ENCODE data around the gene DAPK1. TPM values are rescaled to one million over a fixed set of nuclear protein-coding genes. Genes with fewer than 3 reads are reported as not detected.
A peak's percentile ranks its signal among the peaks of the same experiment; 100 is the strongest.
"Not testable (repeated sequence)": the region's sequence is repeated elsewhere in the genome, so short reads cannot be mapped to it uniquely, and the experiment has no call there.

The DAPK1 gene
- total RNA-seq, 1 experiment from 2014 or later: 19.7 TPM

DNA sequence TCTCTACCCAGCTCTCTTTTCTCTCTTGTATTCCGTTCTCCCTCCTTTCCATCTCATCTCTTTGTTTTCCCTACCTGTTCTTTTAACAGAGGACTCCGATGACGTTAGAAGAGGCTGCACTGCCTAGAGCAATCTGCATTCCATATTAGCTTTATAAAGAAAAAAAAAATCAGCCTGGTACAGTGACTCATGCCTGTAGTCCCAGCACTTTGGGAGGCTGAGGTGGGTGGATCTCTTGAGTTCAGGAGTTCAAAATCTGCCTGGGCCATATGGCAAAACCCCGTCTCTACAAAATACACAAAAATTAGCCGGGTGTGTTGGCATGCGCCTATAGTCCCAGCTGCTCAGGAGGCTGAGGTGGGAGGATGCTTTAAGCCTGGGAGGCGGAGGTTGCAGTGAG is 49.0 kb downstream of the DAPK1 start:
- Mint-ChIP-seq H3K4me3 (ENCODE audit: unreplicated experiment) (no peak overlapping the region), H3K9me3 (ENCODE audit: unreplicated experiment) (peaks cover 6% of the 10 kb centered on the region), H3K27me3 (ENCODE audit: insufficient read depth, unreplicated experiment) (no peaks in the 10 kb centered on the region), H3K4me1 (ENCODE audit: insufficient read depth, unreplicated experiment) (peaks cover 32% of the 10 kb centered on the region), H3K27ac (ENCODE audit: low read depth, unreplicated experiment) (peak overlapping the region; percentile 52), H3K36me3 (ENCODE audit: insufficient read depth, unreplicated experiment) (no peaks in the 10 kb centered on the region)
- BruUV-seq (replicated peaks): no TSS peak
- peak; percentile 66 for DNase-seq (ENCODE audit: unreplicated experiment)
- intact Hi-C loops (cut with micrococcal nuclease): no loop called here
- TF ChIP-seq, protein P1, sequence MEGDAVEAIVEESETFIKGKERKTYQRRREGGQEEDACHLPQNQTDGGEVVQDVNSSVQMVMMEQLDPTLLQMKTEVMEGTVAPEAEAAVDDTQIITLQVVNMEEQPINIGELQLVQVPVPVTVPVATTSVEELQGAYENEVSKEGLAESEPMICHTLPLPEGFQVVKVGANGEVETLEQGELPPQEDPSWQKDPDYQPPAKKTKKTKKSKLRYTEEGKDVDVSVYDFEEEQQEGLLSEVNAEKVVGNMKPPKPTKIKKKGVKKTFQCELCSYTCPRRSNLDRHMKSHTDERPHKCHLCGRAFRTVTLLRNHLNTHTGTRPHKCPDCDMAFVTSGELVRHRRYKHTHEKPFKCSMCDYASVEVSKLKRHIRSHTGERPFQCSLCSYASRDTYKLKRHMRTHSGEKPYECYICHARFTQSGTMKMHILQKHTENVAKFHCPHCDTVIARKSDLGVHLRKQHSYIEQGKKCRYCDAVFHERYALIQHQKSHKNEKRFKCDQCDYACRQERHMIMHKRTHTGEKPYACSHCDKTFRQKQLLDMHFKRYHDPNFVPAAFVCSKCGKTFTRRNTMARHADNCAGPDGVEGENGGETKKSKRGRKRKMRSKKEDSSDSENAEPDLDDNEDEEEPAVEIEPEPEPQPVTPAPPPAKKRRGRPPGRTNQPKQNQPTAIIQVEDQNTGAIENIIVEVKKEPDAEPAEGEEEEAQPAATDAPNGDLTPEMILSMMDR (IDR thresholded peaks at IDR 0.05; ENCODE audit: unreplicated experiment): no peak
- CTCF ChIA-PET: interaction anchor here (0.8 to 1.9 kb wide), 4 partner anchors 30 to 209 kb away, joined by 3 to 6 read pairs (median 4); no protein-coding TSS in a partner anchor
- POLR2A ChIA-PET: interaction anchor here (0.6 to 1.5 kb wide), 4 partner anchors 32 to 209 kb away, joined by 3 to 7 read pairs (median 3); no protein-coding TSS in a partner anchor

DNA sequence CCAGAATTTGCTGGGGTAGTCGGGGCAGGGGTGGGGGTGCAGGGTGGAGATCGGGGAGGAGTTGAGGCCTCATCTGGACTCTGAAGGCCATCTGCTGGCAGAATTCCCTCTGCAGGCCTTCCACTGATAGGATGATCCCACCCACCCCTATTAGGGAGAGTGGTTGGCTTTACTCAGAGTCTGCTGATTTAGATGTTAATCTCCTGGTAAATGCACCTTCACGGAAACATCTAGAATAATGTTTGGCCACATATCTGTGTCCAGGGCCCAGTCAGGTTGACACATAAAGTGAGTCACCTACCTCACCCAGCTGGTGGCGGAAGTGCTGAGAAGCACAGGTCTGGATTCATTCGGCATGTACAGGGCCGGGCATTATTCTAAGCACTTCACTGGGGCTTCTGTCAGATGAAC is 50.0 kb downstream of the DAPK1 start:
- BruUV-seq (replicated peaks): no TSS peak
- Mint-ChIP-seq H3K36me3 (ENCODE audit: insufficient read depth, unreplicated experiment) (peaks cover 6% of the 10 kb centered on the region), H3K9me3 (ENCODE audit: unreplicated experiment) (peaks cover 6% of the 10 kb centered on the region), H3K4me3 (ENCODE audit: unreplicated experiment) (no peak overlapping the region), H3K27me3 (ENCODE audit: insufficient read depth, unreplicated experiment) (no peaks in the 10 kb centered on the region), H3K27ac (ENCODE audit: low read depth, unreplicated experiment) (peak overlapping the region; percentile 62), H3K4me1 (ENCODE audit: insufficient read depth, unreplicated experiment) (peaks cover 27% of the 10 kb centered on the region)
- ChIA-PET POLR2A (interaction anchor here (1.5 kb wide), 1 partner anchor 52 kb away, joined by 6 read pairs; no protein-coding TSS in a partner anchor), CTCF (interaction anchor here (0.8 to 1.9 kb wide), 2 partner anchors 189 to 210 kb away, joined by 4 to 6 read pairs; no protein-coding TSS in a partner anchor)
- TF ChIP-seq, protein P1 (IDR thresholded peaks at IDR 0.05; ENCODE audit: unreplicated experiment): no peak
- intact Hi-C loops (cut with micrococcal nuclease): no loop called here
- peak; percentile 65 for DNase-seq (ENCODE audit: unreplicated experiment)

DNA sequence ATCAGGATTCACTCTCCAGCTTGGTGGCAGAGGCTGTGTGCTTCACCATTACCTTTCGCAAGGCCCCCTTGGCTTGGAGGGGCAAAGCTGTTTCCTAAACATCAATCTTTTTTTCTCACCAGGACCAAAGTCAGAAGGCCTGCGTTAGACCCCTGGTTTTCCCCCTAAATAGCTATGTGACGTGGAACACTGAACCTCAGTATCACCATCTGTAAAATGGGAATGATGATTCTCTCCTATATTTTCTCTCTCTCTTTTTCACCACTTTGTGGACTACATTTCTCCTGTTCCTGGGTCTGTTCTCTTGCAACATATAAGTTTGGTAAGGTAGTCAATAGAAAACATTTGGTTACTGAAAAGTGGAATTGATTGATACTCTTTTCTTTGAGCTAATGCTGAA is 50.5 kb downstream of the DAPK1 start:
- BruUV-seq (replicated peaks): no TSS peak
- Mint-ChIP-seq H3K27ac (ENCODE audit: low read depth, unreplicated experiment) (peak overlapping the region; percentile 62), H3K4me1 (ENCODE audit: insufficient read depth, unreplicated experiment) (peaks cover 27% of the 10 kb centered on the region), H3K36me3 (ENCODE audit: insufficient read depth, unreplicated experiment) (peaks cover 6% of the 10 kb centered on the region), H3K27me3 (ENCODE audit: insufficient read depth, unreplicated experiment) (no peaks in the 10 kb centered on the region), H3K4me3 (ENCODE audit: unreplicated experiment) (no peak overlapping the region), H3K9me3 (ENCODE audit: unreplicated experiment) (peaks cover 6% of the 10 kb centered on the region)
- DNase-seq (ENCODE audit: unreplicated experiment): no peak
- ChIA-PET CTCF (interaction anchor here (1.9 kb wide), 1 partner anchor 210 kb away, joined by 6 read pairs; no protein-coding TSS in a partner anchor), POLR2A (interaction anchor here (1.5 kb wide), 1 partner anchor 53 kb away, joined by 6 read pairs; no protein-coding TSS in a partner anchor)
- intact Hi-C loops (cut with micrococcal nuclease): no loop called here
- TF ChIP-seq, protein P1 (IDR thresholded peaks at IDR 0.05; ENCODE audit: unreplicated experiment): no peak

DNA sequence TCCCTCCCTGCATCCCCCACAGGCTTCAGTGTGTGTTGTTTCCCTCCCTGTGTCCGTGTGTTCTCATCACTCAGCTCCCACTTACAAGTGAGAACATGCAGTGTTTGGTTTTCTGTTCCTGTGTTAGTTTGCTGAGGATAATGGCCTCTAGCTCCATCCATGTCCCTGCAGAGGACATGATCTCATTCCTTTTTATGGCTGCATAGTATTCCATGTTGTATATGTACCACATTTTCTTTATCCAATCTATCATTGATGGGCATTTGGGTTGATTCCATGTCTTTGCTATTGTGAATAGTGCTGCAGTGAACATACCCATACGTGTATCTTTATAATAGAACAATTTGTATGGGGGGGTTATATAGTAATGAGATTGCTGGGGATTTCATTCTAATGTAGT is 51.4 kb downstream of the DAPK1 start:
- BruUV-seq (replicated peaks); POLR2A ChIA-PET; H3K4me3 Mint-ChIP-seq (ENCODE audit: unreplicated experiment); H3K9me3 Mint-ChIP-seq (ENCODE audit: unreplicated experiment); CTCF ChIA-PET; intact Hi-C loops (cut with micrococcal nuclease); H3K27me3 Mint-ChIP-seq (ENCODE audit: insufficient read depth, unreplicated experiment); H3K27ac Mint-ChIP-seq (ENCODE audit: low read depth, unreplicated experiment); H3K36me3 Mint-ChIP-seq (ENCODE audit: insufficient read depth, unreplicated experiment); DNase-seq (ENCODE audit: unreplicated experiment): not testable (repeated sequence)
- H3K4me1 Mint-ChIP-seq (ENCODE audit: insufficient read depth, unreplicated experiment): peaks cover 27% of the 10 kb centered on the region

Measured in MCF 10A (cell line).